ENCODE measurements around the gene PIGM.
"Not testable (repeated sequence)": the region's sequence is repeated elsewhere in the genome, so short reads cannot be mapped to it uniquely, and the experiment has no call there.

PIGM gene

GRCh38 chr1:160058087-160058486, 26.3 kb upstream of the PIGM start:
- no peak for DNase-seq

GRCh38 chr1:160056648-160057169, 24.9 kb upstream of the PIGM start:
- DNase-seq: no peak

GRCh38 chr1:160053548-160054365, 22.0 kb upstream of the PIGM start:
- no peak for DNase-seq

- DNase-seq: no peak
These were observed 21.1 kb upstream of the PIGM start for GRCh38 chr1:160052936-160053335.

GRCh38 chr1:160050619-160051018, 18.8 kb upstream of the PIGM start:
- no peak for DNase-seq

GRCh38 chr1:160050182-160050581, 18.4 kb upstream of the PIGM start:
- DNase-seq: not testable (repeated sequence)

GRCh38 chr1:160049101-160049500, 17.3 kb upstream of the PIGM start:
- DNase-seq: no peak

GRCh38 chr1:160048335-160048734, 16.5 kb upstream of the PIGM start:
- DNase-seq: no peak

GRCh38 chr1:160047111-160047991, 15.6 kb upstream of the PIGM start:
- no peak for DNase-seq

GRCh38 chr1:160046494-160047110, 14.8 kb upstream of the PIGM start:
- DNase-seq: peak; percentile 42

GRCh38 chr1:160045653-160046052, 13.9 kb upstream of the PIGM start:
- DNase-seq: no peak

GRCh38 chr1:160043543-160043942, 11.8 kb upstream of the PIGM start:
- no peak for DNase-seq

- DNase-seq: no peak
These were observed 8.7 kb upstream of the PIGM start for GRCh38 chr1:160040476-160040875.

GRCh38 chr1:160032165-160032820, 503 bp upstream of the PIGM start:
- DNase-seq: no peak

- DNase-seq: no peak
These were observed 979 bp downstream of the PIGM start for GRCh38 chr1:160030657-160031364.

GRCh38 chr1:160028426-160028825, 3.4 kb downstream of the PIGM start:
- no peak for DNase-seq

GRCh38 chr1:160025314-160025713, 6.5 kb downstream of the PIGM start:
- no peak for DNase-seq

- DNase-seq: no peak
These were observed 7.4 kb downstream of the PIGM start for GRCh38 chr1:160024195-160024905.

- DNase-seq: no peak
These were observed 9.2 kb downstream of the PIGM start for GRCh38 chr1:160022330-160023310.

Data from CD4-positive, alpha-beta T cell treated with Interleukin-6 for 4 hours (primary cell).